Breast epithelium (tissue), 3 donors: ENCODE results near the gene TAMALIN.

Experiments
- POLR2A ChIP-seq: fragments of 450-650 bp; IDR thresholded peaks from one replicate; pipeline ENCODE4 v1.6.1; 2016; ENCODE audit warnings: antibody characterized with exemption, mild to moderate bottlenecking, moderate library complexity
- POLR2AphosphoS5 ChIP-seq, 3 donors: sonication (generic); formaldehyde crosslinking; IDR thresholded peaks; one replicate each; pipeline ENCODE4 v1.6.1; 2017; ENCODE audit warnings: antibody characterized with exemption in 3 of 3
- TF ChIP-seq, protein P1 (sequence below), 3 donors: fragments of 450-650 bp; IDR thresholded peaks; one replicate each; pipeline ENCODE4 v1.5.1; 2016 to 2017; ENCODE audit warnings: antibody characterized with exemption in 3 of 3, mild to moderate bottlenecking in 3 of 3, moderate library complexity in 3 of 3

DNA sequence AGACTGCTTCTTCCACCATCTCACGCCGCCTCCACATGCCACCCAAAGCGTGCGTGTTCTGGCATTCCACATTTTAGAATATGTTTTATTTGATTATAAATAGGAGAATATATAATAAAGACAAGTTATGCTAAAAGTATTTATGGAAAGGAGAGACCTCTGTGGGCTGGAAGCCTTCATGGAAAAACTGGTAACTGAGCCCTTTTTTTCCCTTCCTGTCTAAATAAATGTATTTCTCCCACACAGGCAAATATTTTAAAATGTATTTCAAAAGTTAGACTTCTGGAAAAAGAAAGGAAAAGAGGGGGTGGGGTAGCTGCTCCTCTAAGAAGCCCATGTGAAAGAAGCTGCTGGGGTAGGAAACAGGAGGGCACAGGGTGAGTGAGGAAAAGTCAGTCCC is 28.4 kb downstream of the TAMALIN start:
- TF ChIP-seq POLR2A (no peak), POLR2AphosphoS5 (IDR thresholded peaks at IDR 0.05) (no peak)
- TF ChIP-seq, protein P1, sequence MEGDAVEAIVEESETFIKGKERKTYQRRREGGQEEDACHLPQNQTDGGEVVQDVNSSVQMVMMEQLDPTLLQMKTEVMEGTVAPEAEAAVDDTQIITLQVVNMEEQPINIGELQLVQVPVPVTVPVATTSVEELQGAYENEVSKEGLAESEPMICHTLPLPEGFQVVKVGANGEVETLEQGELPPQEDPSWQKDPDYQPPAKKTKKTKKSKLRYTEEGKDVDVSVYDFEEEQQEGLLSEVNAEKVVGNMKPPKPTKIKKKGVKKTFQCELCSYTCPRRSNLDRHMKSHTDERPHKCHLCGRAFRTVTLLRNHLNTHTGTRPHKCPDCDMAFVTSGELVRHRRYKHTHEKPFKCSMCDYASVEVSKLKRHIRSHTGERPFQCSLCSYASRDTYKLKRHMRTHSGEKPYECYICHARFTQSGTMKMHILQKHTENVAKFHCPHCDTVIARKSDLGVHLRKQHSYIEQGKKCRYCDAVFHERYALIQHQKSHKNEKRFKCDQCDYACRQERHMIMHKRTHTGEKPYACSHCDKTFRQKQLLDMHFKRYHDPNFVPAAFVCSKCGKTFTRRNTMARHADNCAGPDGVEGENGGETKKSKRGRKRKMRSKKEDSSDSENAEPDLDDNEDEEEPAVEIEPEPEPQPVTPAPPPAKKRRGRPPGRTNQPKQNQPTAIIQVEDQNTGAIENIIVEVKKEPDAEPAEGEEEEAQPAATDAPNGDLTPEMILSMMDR (IDR thresholded peaks at IDR 0.05) = no peak
